HG03565 (cell line): Measurements from ENCODE around the gene LSG1.
"Not testable (repeated sequence)": the region's sequence is repeated elsewhere in the genome, so short reads cannot be mapped to it uniquely, and the experiment has no call there.

Experiments used
- ATAC-seq: cut with Tn5 transposase; IDR thresholded peaks from one replicate; pipeline ENCODE4 v1.9.1; 2021; ENCODE audit warnings: mild to moderate bottlenecking, moderate library complexity; ENCODE audit not compliant: unreplicated experiment

LSG1 gene

DNA sequence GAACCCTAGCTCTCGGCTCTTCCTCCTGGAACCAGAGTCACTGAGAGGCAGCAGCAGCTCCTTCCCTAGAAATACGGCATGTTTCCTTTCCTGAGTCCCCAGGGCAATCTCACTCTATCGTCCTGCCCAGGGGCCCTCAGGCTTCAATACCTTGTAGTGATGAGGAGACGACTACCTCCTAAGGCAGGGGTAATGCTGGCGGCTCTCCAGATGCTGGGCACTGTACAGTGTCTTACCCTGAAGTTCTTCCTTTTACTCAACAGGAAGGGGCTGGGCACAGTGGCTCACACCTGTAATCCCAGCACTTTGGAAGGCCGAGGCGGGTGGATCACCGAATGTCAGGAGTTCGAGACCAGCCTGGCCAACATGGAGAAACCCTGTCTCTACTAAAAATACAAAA, 52.2 kb downstream of the LSG1 start:
- ATAC-seq = no peak

GRCh38 chr3:194618858-194619608, 53.0 kb downstream of the LSG1 start:
- ATAC-seq = no peak

DNA sequence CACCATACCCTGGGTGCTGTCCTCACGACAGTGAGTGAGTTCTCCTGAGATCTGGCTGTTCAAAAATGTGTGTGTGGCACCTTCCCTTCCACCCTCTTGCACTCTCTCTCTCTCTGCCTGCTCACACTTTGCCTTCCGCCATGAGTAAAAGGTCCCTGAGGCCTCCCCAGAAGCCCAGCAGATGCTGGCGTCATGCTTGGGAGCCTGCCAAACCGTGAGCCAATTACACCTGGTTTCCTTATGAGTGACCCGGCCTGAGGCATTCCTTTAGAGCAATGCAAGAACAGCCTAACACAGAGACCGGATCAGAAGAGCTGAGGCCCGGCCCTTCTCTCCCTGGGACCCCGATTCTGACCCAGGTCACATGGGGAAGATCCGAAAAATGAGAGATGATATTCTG, 54.2 kb downstream of the LSG1 start:
- no peak for ATAC-seq

DNA sequence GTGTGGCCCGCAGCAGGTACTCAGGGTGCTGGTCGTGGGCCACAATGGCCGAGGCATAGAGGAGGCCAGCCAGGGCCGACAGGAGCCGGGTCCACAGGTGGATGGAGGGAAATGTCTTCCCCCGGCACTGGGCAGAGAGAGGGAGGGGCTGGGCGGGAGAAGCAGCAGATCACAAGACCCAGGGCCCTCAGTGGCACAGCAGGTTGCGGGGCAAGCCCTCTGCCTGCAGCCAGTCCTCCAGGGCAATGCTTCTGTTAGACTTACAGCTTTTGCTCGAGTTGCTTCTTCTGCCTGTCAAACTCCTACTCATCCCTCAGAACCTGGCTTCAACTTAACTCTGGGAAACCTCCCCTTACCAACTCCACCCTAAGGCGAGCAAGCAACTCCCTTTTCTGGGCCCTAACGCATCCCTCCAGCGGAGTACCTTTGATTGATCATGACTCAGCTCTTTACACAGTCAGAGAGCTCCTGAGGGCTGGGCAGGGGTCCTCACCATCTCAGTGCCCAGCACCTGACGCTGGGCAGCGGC, 54.8 kb downstream of the LSG1 start:
- ATAC-seq = no peak

DNA sequence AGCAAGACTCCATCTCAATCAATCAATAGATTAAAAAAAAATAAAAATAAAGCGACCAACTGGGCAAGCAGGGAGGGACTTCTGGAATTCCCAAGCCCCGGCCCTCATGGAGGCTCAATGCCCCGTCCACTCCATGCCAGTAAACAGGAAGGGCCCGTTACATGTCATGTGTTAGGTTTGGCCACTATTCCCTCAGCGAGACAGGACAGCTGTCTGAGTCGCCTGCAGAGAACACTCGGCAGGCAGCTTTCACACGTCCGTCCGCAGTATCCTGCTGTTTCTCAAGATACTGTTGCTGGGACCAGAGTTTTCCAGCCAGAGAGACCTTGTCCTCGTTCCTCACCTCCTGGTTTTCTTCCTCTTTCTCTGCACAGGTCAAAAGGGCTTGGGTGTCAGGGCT, 56.8 kb downstream of the LSG1 start:
- ATAC-seq = no peak

GRCh38 chr3:194612221-194612620, 59.8 kb downstream of the LSG1 start:
- ATAC-seq = no peak

DNA sequence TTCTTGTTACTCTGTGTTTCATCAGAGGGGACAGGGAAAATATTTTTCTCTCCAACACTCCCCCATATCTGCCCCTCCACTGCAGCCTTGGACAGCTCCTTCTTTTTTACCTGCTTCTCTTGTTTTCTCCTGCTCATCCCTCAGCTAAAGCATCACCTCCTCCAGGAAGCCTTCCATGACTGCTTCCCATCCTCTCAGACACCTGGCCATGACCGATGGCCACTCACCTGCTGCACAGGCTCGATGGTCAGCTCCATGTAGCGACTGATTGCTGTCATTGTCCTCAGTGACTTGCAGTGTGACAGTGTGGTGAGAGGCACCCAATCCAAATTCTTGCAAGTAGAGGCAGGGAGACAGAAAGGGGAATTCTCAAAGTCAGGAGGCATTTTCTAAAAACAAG, 61.3 kb downstream of the LSG1 start:
- ATAC-seq = no peak

DNA sequence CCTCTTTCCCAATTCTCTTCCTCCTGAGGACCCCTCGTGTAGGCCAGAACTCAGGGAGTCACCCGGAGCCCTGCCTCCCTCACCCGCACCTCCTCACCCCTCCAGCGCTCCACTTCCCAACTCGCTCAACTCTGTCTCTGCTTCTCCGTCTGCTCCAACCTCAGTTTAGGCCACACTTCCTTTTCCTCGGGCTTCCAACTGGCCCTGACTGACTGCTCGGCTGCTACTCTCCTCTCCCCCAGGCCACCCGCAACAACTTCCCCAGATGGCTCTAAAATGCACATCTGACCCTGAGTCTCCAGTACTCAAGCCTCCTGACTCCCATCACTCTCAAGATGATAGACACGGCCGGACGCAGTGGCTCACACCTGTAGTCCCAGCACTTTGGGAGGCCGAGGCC, 62.4 kb downstream of the LSG1 start:
- ATAC-seq = no peak

- ATAC-seq = no peak
Measured at GRCh38 chr3:194608981-194609380, 63.0 kb downstream of the LSG1 start.

GRCh38 chr3:194607592-194608389, 64.2 kb downstream of the LSG1 start:
- no peak for ATAC-seq

DNA sequence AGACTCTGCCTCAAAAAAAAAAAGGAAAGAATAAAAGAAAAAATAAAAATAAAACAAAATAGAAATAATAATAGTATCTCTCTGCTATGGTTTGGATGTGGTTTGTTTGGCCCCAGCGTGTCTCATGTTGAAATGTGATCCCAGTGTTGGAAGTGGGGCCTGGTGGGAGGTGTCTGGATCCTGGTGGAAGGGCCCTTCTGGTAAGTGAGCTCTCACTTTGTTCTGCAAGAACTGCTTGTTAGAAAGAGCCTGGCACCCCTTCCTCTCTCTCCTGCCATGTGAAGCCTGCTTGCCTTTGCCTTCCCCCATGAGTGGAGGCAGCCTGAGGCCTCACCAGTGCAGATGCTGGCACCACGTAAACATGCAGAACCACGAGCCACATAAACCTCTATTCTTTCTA, 65.0 kb downstream of the LSG1 start:
- no peak for ATAC-seq

DNA sequence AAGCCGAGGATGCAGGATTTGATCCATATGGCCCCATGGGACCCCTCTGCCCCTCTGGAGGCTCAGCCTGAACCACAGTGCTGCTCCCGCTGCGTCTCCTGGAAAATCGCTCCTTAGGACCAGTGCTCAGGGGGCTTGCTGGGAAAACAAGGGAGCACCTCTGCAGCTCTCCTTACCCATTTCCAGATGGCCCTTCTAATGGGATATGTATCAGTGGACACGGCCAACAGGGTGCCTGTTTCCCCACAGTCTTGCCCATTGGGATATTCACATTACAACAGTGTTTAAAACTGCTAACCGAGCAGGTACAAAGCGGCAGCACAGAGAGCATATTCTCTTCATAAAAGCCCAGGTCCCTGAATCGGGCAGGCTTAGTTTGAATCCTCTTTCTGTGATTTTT, 65.8 kb downstream of the LSG1 start:
- ATAC-seq = no peak

DNA sequence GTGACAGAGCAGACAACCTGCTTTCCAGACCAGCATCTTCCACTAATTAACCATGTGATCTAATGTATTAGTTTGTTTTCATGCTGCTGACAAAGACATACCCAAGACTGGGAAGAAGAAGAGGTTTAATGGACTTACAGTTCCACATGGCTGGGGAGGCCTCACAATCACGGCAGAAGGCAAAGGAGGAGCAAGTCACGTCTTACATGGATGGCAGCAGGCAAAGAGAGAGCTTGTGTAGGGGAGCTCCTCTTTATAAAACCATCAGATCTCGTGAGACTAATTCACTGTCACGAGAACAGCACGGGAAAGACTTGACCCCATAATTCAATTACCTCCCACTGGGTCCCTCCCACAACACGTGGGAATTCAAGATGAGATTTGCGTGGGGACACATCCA, 66.7 kb downstream of the LSG1 start:
- not testable (repeated sequence) for ATAC-seq

GRCh38 chr3:194604837-194605236, 67.2 kb downstream of the LSG1 start:
- no peak for ATAC-seq

DNA sequence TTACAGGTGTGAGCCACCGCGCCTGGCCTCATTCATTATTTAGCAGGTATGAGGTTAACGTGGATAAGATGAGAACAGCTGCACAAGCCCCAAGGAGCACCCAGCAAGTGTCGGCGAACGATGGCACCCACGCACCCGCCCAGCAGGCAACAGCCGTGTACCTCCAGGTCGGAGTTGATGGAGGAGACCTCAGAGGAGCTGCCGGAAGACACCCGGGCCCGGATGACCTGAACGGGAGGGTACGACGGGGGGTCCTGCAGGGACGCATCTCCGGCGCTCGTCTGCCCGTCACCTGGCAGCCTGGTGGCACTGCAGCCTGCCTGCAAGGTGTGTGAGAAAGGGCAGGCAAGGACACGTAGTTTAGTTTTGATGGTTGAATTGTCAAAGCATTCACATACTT, 67.9 kb downstream of the LSG1 start:
- no peak for ATAC-seq

DNA sequence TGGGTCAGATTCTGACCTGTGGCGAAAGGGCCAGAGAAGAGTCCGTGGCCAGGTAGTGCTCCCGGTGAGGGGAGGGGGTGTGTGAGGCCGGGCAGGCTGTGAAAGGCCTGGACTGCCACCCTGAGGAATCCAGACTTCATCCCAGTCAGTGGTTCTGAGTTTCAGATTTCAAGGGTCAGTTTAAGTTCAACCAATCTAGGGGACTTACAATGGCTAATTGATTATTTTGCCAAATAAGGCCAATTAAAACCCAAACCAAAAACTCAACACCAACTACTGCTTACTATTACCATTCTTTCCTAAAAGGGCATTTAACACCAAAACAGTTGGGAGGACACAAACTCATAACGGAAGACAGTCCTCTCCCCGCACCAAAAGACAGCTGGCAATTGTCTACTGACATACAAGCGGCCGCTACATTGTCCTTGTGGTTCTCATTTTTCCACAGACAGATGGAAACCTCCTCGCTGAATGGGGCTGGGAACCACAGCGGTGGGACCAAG, 69.3 kb downstream of the LSG1 start:
- no peak for ATAC-seq

DNA sequence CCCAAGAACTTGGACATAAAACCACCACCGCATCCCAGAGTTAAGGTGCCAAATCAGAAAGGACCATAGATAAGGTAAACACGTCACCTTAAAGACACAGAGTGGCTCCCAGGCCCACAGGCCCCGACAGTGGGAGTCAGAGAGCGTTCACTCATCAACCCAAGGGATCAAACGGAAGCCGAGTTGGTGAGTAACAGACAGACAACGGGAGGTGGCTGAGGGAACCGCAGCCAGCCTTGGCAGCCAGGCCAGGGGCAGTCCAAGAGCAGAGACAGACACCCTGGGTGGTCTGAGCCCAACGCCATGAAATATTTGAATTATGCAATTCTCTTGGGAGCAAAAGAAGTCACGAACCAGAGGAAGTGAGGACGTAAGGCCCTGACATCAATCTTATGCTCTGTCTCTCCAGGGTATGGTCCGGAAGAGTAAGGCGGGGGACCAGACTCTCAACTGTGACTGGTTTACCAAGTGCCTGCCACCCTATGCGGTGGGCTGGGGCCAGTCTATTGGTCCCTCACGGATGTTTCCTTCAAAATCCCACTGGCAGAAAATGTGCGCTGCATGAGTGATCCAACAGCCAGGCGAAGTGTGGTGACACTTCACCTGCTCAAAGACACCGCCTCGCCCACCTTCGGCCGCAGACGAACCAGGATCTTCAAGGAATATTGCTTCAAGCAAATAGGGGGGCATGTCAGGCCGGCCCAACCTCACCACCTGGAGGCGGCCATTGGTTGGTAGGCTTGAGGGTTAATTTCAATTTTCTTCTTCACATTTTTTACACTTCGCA, 73.0 kb downstream of the LSG1 start:
- ATAC-seq = no peak

- no peak for ATAC-seq
Measured at GRCh38 chr3:194596906-194597305, 75.1 kb downstream of the LSG1 start.

DNA sequence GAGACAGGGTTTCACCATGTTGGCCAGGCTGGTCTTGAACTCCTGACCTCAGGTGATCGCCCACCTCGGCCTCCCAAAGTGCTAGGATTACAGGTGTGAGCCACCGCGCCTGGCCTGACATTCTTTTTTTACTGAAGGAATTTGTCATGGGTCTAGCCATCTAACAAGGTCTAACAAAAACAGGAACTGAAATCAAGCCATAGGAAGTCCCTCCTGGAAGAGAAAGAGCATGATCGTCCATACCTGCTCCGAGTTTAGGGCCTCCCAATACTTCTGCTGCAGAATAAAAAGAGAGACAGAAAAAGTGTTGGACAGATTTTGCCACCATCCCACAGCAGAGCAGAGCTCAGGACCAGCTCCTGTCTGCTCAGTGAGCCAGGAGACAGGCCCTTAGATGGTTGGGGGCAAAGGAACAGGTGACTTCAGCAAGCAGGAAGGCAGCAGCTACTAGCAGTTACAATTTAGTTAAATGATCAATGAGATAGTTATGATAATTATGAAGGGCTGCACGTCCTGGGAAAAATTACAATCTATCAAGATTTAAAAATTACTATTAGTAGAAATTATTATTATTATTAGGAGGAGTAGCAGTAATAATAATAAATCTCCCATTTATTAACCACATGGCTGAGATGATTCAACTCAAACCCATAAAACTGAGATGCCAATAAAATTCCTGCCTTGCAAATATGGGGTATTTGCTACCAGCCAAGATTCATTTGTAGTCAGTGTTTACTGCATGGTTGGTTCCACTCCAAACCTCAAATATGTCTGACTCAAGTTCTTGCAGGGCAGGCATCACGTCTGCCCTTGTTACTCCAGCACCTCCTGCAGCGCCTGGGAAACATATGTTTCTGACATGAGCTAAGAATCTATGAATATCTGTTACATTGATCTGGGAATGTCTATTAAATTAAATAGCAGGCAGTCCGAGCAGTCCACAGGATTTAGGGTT, 78.9 kb downstream of the LSG1 start:
- ATAC-seq = no peak
